Gastroesophageal sphincter (tissue), 3 donors: ENCODE measurements around the gene ZEB1.

ENCODE experiments used
- CTCF ChIP-seq, 4 experiments: fragments of 200-600 bp in 2 of 4; fragments of 450-650 bp in 2 of 4; sonication (generic) in 1 of 4; IDR thresholded peaks; one replicate each; pipeline ENCODE4 v1.5.1; 2017 to 2019; ENCODE audit warnings: antibody characterized with exemption in 4 of 4, mild to moderate bottlenecking in 2 of 4, moderate library complexity in 2 of 4
- EP300 ChIP-seq: sonication (generic); formaldehyde crosslinking; IDR thresholded peaks from one replicate; pipeline ENCODE4 v1.6.1; 2017; ENCODE audit warnings: antibody characterized with exemption, mild to moderate bottlenecking

- no peak for TF ChIP-seq CTCF (IDR thresholded peaks at IDR 0.05)
- TF ChIP-seq EP300, result no peak
Observed at GRCh38 chr10:31341552-31341951, 22.5 kb downstream of the ZEB1 start.
